Cardiac muscle cell (in vitro differentiated cells and primary cell): ENCODE results near the gene PRKCA. TPM values are rescaled to one million over a fixed set of nuclear protein-coding genes. Genes with fewer than 3 reads are reported as not detected.

Experiments used
- DNase-seq, 2 donors: peaks; one replicate each; pipeline versions ENCODE4 v3.0.0 to v3.0.0-alpha.2; 2010 to 2017; ENCODE audit warnings: low read depth in 1 of 2, low spot score in 1 of 2
- H3K27ac ChIP-seq: fragments of 200-600 bp; sonication (generic); 2 replicates; pipeline ENCODE4 v1.5.1; 2016
- H3K27me3 ChIP-seq: fragments of 200-600 bp; sonication (generic); 2 replicates; pipeline ENCODE4 v1.6.0; 2016; ENCODE audit warnings: control low read depth
- H3K36me3 ChIP-seq: fragments of 200-600 bp; sonication (generic); 2 replicates; pipeline ENCODE4 v1.5.1; 2016; ENCODE audit warnings: control low read depth
- H3K4me1 ChIP-seq: fragments of 200-600 bp; sonication (generic); 2 replicates; pipeline ENCODE4 v1.8.1; 2017; ENCODE audit warnings: low read depth, mild to moderate bottlenecking, mixed run types
- H3K4me3 ChIP-seq: fragments of 200-600 bp; sonication (generic); 2 replicates; pipeline ENCODE4 v1.5.1; 2016; ENCODE audit warnings: mild to moderate bottlenecking
- H3K9me3 ChIP-seq: fragments of 200-600 bp; sonication (generic); 2 replicates; pipeline ENCODE4 v1.5.1; 2017; ENCODE audit warnings: low read depth, mild to moderate bottlenecking, control low read depth
- polyA plus RNA-seq: library from polyadenylated mRNA; unstranded; fragments of >200 nt; fragmentation: Nextera tagmentation; extraction: Ambion mirVana; gene quantifications from 2 replicates; pipeline ENCODE4 v1.2.1, GENCODE V29; 2016
- total RNA-seq: library from RNA; depleted of rRNA; stranded (reverse); fragments of >200 nt; gene quantifications from 2 replicates; pipeline ENCODE4 v1.2.3, GENCODE V29; 2016
- TF ChIP-seq, protein P1 (sequence below): IDR thresholded peaks from 2 replicates; pipeline ENCODE4 v1.5.1; 2012; ENCODE audit warnings: low read depth, mild to moderate bottlenecking, low read length

PRKCA gene
- total and polyA plus RNA-seq, 2 experiments from 2014 or later, result 3.1 to 10.3 TPM

DNA sequence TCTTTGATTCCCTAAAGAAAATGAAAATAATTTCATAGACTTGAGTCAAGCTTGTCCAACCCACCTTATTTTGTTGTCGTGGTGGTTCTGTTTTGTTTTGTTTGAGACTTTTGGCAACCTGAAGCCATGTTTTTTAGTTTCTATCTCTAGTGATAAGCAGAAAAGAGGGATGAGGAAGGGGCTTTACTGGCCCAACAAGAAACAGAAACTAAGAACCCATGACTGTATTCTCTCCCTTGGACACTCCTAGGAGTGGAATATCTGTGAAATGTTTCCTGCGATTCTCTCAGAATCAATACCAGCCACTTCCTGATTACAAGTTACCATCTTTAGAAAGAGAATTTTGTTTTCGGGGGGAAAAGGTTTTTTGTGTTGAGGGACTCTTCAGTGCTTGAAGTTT lies 207.5 kb downstream of the PRKCA start:
- Histone ChIP-seq H3K36me3 (no peaks in the 10 kb centered on the region), H3K4me3 (no peak overlapping the region), H3K9me3 (no peaks in the 10 kb centered on the region), H3K27me3 (no peaks in the 10 kb centered on the region), H3K4me1 (no peaks in the 10 kb centered on the region), H3K27ac (no peak overlapping the region)
- TF ChIP-seq, protein P1, sequence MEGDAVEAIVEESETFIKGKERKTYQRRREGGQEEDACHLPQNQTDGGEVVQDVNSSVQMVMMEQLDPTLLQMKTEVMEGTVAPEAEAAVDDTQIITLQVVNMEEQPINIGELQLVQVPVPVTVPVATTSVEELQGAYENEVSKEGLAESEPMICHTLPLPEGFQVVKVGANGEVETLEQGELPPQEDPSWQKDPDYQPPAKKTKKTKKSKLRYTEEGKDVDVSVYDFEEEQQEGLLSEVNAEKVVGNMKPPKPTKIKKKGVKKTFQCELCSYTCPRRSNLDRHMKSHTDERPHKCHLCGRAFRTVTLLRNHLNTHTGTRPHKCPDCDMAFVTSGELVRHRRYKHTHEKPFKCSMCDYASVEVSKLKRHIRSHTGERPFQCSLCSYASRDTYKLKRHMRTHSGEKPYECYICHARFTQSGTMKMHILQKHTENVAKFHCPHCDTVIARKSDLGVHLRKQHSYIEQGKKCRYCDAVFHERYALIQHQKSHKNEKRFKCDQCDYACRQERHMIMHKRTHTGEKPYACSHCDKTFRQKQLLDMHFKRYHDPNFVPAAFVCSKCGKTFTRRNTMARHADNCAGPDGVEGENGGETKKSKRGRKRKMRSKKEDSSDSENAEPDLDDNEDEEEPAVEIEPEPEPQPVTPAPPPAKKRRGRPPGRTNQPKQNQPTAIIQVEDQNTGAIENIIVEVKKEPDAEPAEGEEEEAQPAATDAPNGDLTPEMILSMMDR, result no peak
- no peak for DNase-seq

DNA sequence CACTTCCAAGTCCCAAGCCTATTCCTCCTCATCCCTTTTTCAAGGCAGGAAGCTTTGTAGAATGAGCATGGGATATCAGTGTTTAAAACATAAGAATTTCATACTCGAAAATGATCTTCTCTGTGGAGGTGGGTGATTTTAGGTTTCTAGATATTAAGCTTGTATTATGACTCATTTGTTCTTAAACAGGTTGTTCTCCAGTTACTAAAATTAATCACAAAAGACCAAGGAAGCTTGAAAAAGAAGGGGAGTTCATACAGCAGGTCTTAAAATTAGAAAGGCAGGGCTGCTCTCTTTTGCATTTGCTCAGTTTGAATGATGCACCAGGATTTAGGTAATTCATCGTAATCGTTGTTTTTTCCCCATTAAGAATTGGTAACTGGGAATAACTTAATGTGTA lies 208.7 kb downstream of the PRKCA start:
- DNase-seq, result no peak
- Histone ChIP-seq H3K4me1 (no peaks in the 10 kb centered on the region), H3K36me3 (no peaks in the 10 kb centered on the region), H3K27me3 (no peaks in the 10 kb centered on the region), H3K27ac (no peak overlapping the region), H3K4me3 (no peak overlapping the region), H3K9me3 (no peaks in the 10 kb centered on the region)
- TF ChIP-seq, protein P1, result no peak

DNA sequence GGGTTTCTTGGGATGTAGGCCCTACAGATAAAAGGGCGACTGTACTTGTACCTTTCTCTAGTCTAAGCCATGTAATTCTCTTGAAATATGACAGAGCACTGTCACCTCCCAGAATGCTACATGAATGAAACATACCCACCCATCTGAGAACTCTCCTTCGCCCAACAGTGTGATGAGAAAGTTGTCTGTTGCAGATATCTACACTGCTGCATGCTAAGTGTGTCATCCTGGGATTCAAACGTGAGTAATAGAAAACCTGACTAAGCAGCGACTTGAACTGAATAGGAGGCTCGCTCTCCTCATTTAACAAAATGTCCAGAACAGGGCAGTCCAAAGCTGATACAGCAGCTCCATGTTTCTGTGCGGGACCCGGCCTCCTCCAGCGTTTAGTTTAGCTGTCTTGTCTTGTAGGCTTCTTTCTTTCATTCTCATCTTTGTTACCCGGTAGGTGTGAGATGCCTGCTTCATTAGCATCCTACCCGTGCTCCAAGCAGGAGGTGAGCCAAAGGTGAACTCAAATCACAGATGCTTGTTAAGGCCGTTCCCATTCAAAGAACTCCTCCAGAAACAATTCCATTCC lies 211.9 kb downstream of the PRKCA start:
- H3K36me3 ChIP-seq, result no peaks in the 10 kb centered on the region
- H3K27ac ChIP-seq, result no peak overlapping the region
- DNase-seq, result no peak
- H3K4me3 ChIP-seq, result no peak overlapping the region
- H3K9me3 ChIP-seq, result no peaks in the 10 kb centered on the region
- TF ChIP-seq, protein P1, result no peak
- no peaks in the 10 kb centered on the region for H3K27me3 ChIP-seq
- peaks cover 10% of the 10 kb centered on the region for H3K4me1 ChIP-seq

DNA sequence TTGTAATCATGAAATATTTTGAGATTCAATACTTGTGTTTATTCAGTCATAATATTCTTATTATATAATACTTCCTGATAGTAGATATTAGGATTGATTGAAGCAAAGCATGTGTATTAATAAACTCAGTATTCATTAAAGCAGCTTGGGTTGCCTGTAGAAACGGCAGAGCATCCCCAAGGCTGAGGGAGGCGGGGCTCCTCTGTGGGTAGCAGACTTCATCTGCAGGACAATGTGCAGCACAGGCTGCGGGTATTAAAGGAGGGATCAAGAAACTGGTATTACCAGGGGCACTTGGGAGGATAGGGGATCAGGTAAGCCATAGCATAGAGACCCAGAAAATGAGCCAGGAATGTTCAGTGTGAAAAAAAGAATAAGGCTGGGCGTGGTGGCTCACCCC lies 213.6 kb downstream of the PRKCA start:
- DNase-seq, result no peak
- no peak overlapping the region for H3K27ac ChIP-seq
- TF ChIP-seq, protein P1, result no peak
- no peaks in the 10 kb centered on the region for H3K36me3 ChIP-seq
- no peak overlapping the region for H3K4me3 ChIP-seq
- peaks cover 10% of the 10 kb centered on the region for H3K4me1 ChIP-seq
- H3K27me3 ChIP-seq, result no peaks in the 10 kb centered on the region
- H3K9me3 ChIP-seq, result no peaks in the 10 kb centered on the region

DNA sequence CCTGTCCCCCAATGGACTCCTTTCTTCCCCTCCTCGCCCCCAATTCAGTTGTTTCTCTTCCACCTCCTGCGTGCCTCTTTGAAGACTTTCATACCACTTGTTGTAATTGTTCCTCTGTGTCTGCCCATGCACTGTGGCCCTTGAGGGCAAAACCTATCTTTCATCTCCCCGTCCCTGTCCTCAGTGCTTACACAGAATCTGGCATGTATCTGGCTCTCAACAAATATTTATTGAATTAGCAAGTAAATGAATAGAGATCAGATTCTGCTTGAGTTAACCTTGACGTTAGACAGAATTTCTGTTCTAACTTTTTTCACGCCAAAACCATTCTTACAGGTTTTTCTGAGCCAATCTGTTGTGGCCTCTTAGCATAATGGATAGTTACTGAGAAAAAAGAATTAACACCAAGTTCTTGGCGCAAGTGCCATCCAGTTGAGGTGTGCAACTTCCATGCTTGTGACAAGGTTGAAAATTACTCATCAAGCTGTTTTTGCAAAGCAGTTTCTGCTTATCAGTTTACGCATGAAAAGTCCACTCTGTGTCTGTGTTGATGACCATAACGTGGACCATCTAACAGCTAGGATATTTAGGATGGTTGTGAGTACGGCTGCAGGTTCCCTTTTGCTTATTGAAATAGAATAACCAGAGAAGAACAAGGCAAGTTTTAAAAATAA lies 215.1 kb downstream of the PRKCA start:
- no peaks in the 10 kb centered on the region for H3K9me3 ChIP-seq
- no peak overlapping the region for H3K27ac ChIP-seq
- H3K4me3 ChIP-seq, result no peak overlapping the region
- H3K27me3 ChIP-seq, result no peaks in the 10 kb centered on the region
- H3K4me1 ChIP-seq, result peaks cover 10% of the 10 kb centered on the region
- H3K36me3 ChIP-seq, result no peaks in the 10 kb centered on the region
- TF ChIP-seq, protein P1, result no peak
- DNase-seq, result no peak
